Left lung (tissue), 10 donors: ENCODE measurements around the gene BTBD7. TPM values are rescaled to one million over a fixed set of nuclear protein-coding genes. Genes with fewer than 3 reads are reported as not detected.

Experiments used
- ATAC-seq: fragments of 200-7000 bp; cut with Tn5 transposase; one replicate; pipeline ENCODE4 v1.9.1; 2020; ENCODE audit warnings: moderate library complexity
- DNase-seq, 4 donors: peaks; one replicate each; pipeline ENCODE4 v3.0.0-alpha.2; 2013 to 2020
- H3K27ac ChIP-seq, 2 donors: fragments of 200-600 bp; sonication (generic) in 1 of 2; one replicate each; pipeline versions ENCODE4 v1.5.0 to v1.8.0; 2020 to 2021
- H3K27me3 ChIP-seq, 2 donors: fragments of 200-600 bp; sonication (generic) in 1 of 2; one replicate each; pipeline versions ENCODE4 v1.5.0 to v1.8.0; 2020 to 2021
- H3K36me3 ChIP-seq, 2 donors: fragments of 200-600 bp; sonication (generic) in 1 of 2; one replicate each; pipeline versions ENCODE4 v1.5.0 to v1.8.0; 2020 to 2021
- H3K4me1 ChIP-seq, 2 donors: fragments of 200-600 bp; one replicate each; pipeline ENCODE4 v1.8.0; 2021
- H3K4me3 ChIP-seq, 2 donors: fragments of 200-600 bp; sonication (generic) in 1 of 2; one replicate each; pipeline versions ENCODE4 v1.5.0 to v1.8.0; 2020 to 2021; ENCODE audit warnings: mild to moderate bottlenecking in 1 of 2
- H3K9me3 ChIP-seq, 2 donors: fragments of 200-600 bp; sonication (generic) in 1 of 2; one replicate each; pipeline versions ENCODE4 v1.5.0 to v1.8.0; 2020 to 2021
- CTCF ChIP-seq, 2 donors: fragments of 200-600 bp; sonication (generic) in 1 of 2; IDR thresholded peaks; one replicate each; pipeline versions ENCODE4 v1.5.0 to v1.8.0; 2021; ENCODE audit warnings: antibody characterized with exemption in 2 of 2
- intact Hi-C, 2 donors: fragments of 100-400 bp; cut with DNase I; formaldehyde crosslinking; loops; one replicate each; pipeline versions ENCODE4 v1.11.2 to v1.14.2; 2022
- polyA plus RNA-seq, 6 donors: library from polyadenylated mRNA; unstranded; fragments of 120-200 nt; gene quantifications; one replicate each; pipeline ENCODE4 v1.2.1, GENCODE V29; 2013; ENCODE audit not compliant: insufficient read length in 6 of 6
- total RNA-seq, 2 donors: library from RNA; stranded (reverse); fragmentation: NEBNext Ultra II Directional; extraction: Animal tissue kit (Norgen Biotek cat#: 25700); gene quantifications; one replicate each; pipeline ENCODE4 v1.2.1, GENCODE V29; 2021
- donor health status: DM: no; HTN: yes; CAD: no.
- donor health status: DM: no; HTN: no; CAD: no.

BTBD7 gene
- total and polyA plus RNA-seq, 8 donors, result 32.1 to 42.8 (median 38.7) TPM

- Histone ChIP-seq H3K36me3 (peaks cover 0 to 12% of the 10 kb centered on the region in 2 donors), H3K4me3 (no peak overlapping the region), H3K27ac (no peak overlapping the region), H3K27me3 (no peaks in the 10 kb centered on the region), H3K9me3 (no peaks in the 10 kb centered on the region), H3K4me1 (peaks cover 0 to 5% of the 10 kb centered on the region in 2 donors)
- ATAC-seq, result no peak
- no peak for TF ChIP-seq CTCF (IDR thresholded peaks at IDR 0.05)
- no peak for DNase-seq
- intact Hi-C loops, result no loop called here
Observed at GRCh38 chr14:93280743-93281142, 52.1 kb downstream of the BTBD7 start.

GRCh38 chr14:93276031-93276716 is 56.7 kb downstream of the BTBD7 start:
- Histone ChIP-seq H3K4me3 (no peak overlapping the region), H3K36me3 (peaks cover 0 to 7% of the 10 kb centered on the region in 2 donors), H3K9me3 (no peaks in the 10 kb centered on the region), H3K4me1 (peaks cover 0 to 9% of the 10 kb centered on the region in 2 donors), H3K27me3 (no peaks in the 10 kb centered on the region), H3K27ac (no peak overlapping the region)
- DNase-seq (no peak), ATAC-seq (no peak)
- TF ChIP-seq CTCF (IDR thresholded peaks at IDR 0.05), result no peak
- intact Hi-C loops, result no loop called here

GRCh38 chr14:93274055-93274806 is 58.6 kb downstream of the BTBD7 start:
- Histone ChIP-seq H3K27ac (no peak overlapping the region), H3K4me3 (no peak overlapping the region), H3K9me3 (no peaks in the 10 kb centered on the region), H3K4me1 (peaks cover 0 to 9% of the 10 kb centered on the region in 2 donors), H3K36me3 (peaks cover 0 to 7% of the 10 kb centered on the region in 2 donors), H3K27me3 (no peaks in the 10 kb centered on the region)
- DNase-seq, result no peak
- ATAC-seq, result no peak
- TF ChIP-seq CTCF (IDR thresholded peaks at IDR 0.05), result no peak
- intact Hi-C loops, result no loop called here

- H3K4me3 ChIP-seq, result no peak overlapping the region
- H3K4me1 ChIP-seq, result peaks cover 0 to 12% of the 10 kb centered on the region in 2 donors
- no peaks in the 10 kb centered on the region for H3K9me3 ChIP-seq
- H3K27ac ChIP-seq, result no peak overlapping the region
- DNase-seq, result no peak
- intact Hi-C loops, result no loop called here
- H3K36me3 ChIP-seq, result no peaks in the 10 kb centered on the region
- no peaks in the 10 kb centered on the region for H3K27me3 ChIP-seq
- TF ChIP-seq CTCF (IDR thresholded peaks at IDR 0.05), result no peak
- ATAC-seq, result no peak
Observed at GRCh38 chr14:93271111-93271510, 61.7 kb downstream of the BTBD7 start.

- no peak for DNase-seq
- Histone ChIP-seq H3K36me3 (no peaks in the 10 kb centered on the region), H3K9me3 (no peaks in the 10 kb centered on the region), H3K27ac (peak overlapping the region in 1 of 2 donors; percentile 28), H3K27me3 (no peaks in the 10 kb centered on the region), H3K4me3 (no peak overlapping the region), H3K4me1 (peaks cover 0 to 12% of the 10 kb centered on the region in 2 donors)
- peak; percentile 41 for ATAC-seq
- intact Hi-C loops, result no loop called here
- TF ChIP-seq CTCF (IDR thresholded peaks at IDR 0.05), result no peak
Observed at GRCh38 chr14:93269341-93270068, 63.3 kb downstream of the BTBD7 start.
